CD4-positive, alpha-beta T cell (primary cell): ENCODE results near the gene SMAD6. TPM values are rescaled to one million over a fixed set of nuclear protein-coding genes. Genes with fewer than 3 reads are reported as not detected.
"Not testable (repeated sequence)": the region's sequence is repeated elsewhere in the genome, so short reads cannot be mapped to it uniquely, and the experiment has no call there.

Experiments used
- ATAC-seq: fragments of 200-7000 bp; cut with Tn5 transposase; one replicate; pipeline ENCODE4 v1.10.0; 2022; ENCODE audit warnings: mild to moderate bottlenecking; ENCODE audit not compliant: poor library complexity
- CTCF ChIA-PET: fragments of 350-600 bp; sonication (Branson Sonifier 250); formaldehyde crosslinking; loops from one replicate; lab custom pipeline; 2021; ENCODE audit warnings: antibody characterized with exemption, inconsistent platforms; lab: Charles Lee
- POLR2A ChIA-PET: fragments of 350-600 bp; sonication (Branson Sonifier 250); formaldehyde crosslinking; loops from one replicate; lab custom pipeline; 2021; ENCODE audit warnings: antibody characterized with exemption, inconsistent platforms; lab: Charles Lee
- DNase-seq, 14 experiments: peaks; one replicate each; pipeline ENCODE4 v3.0.0-alpha.2; 2013 to 2020; ENCODE audit warnings: mixed read lengths in 2 of 14
- H3K27ac ChIP-seq, 2 donors: one replicate each; pipeline versions ENCODE4 v1.5.1 to v1.7.0; 2013; ENCODE audit warnings: low read length in 2 of 2, low read depth in 1 of 2, mild to moderate bottlenecking in 1 of 2
- H3K27me3 ChIP-seq, 2 experiments: 1 replicate in 1 of 2; 2 replicates in 1 of 2; pipeline versions ENCODE4 v1.6.1 to v1.7.0; 2013; ENCODE audit warnings: low read length in 2 of 2, control low read depth in 1 of 2, mild to moderate bottlenecking in 1 of 2, moderate library complexity in 1 of 2; ENCODE audit not compliant: insufficient read depth in 2 of 2, control insufficient read depth in 1 of 2
- H3K36me3 ChIP-seq: one replicate; pipeline ENCODE4 v1.6.1; 2013; ENCODE audit warnings: low read length, control low read depth; ENCODE audit not compliant: insufficient read depth
- H3K4me1 ChIP-seq: one replicate; pipeline ENCODE4 v1.6.1; 2013; ENCODE audit warnings: low read length, control low read depth; ENCODE audit not compliant: insufficient read depth
- H3K4me3 ChIP-seq: one replicate; pipeline ENCODE4 v1.5.1; 2013; ENCODE audit warnings: mild to moderate bottlenecking, low read length, moderate library complexity
- H3K9me3 ChIP-seq, 2 experiments: 1 replicate in 1 of 2; 2 replicates in 1 of 2; pipeline versions ENCODE4 v1.6.1 to v1.7.0; 2013; ENCODE audit warnings: low read length in 2 of 2, mild to moderate bottlenecking in 2 of 2, control low read depth in 1 of 2, moderate library complexity in 1 of 2; ENCODE audit not compliant: control insufficient read depth in 1 of 2, insufficient read depth in 1 of 2
- H3K27ac Mint-ChIP-seq: one replicate; pipeline ENCODE4 v1.8.0; 2020; ENCODE audit warnings: mixed read lengths
- H3K27me3 Mint-ChIP-seq: one replicate; pipeline ENCODE4 v1.8.0; 2021; ENCODE audit warnings: mixed read lengths
- H3K36me3 Mint-ChIP-seq: one replicate; pipeline ENCODE4 v1.8.0; 2021; ENCODE audit warnings: low read depth, mixed read lengths
- H3K4me1 Mint-ChIP-seq: one replicate; pipeline ENCODE4 v1.8.0; 2021; ENCODE audit warnings: low read depth, mixed read lengths
- H3K4me3 Mint-ChIP-seq: one replicate; pipeline ENCODE4 v1.8.0; 2020; ENCODE audit warnings: mild to moderate bottlenecking, mixed read lengths
- H3K9me3 Mint-ChIP-seq: one replicate; pipeline ENCODE4 v1.8.0; 2020; ENCODE audit warnings: mixed read lengths
- intact Hi-C, 2 experiments: fragments of 100-400 bp; cut with DNase I in 1 of 2; cut with micrococcal nuclease in 1 of 2; formaldehyde crosslinking; loops; one replicate each; pipeline versions ENCODE4 v1.15.1 to v1.9.0; 2023 to 2025; cut with DNase I, micrococcal nuclease
- total RNA-seq, 174 experiments: library from RNA in 2 of 174; stranded (reverse) in 2 of 174; gene quantifications; one replicate each; pipeline ENCODE4 v1.2.3 and lab custom pipeline; 2021 to 2026
- TF ChIP-seq, protein P1 (sequence below): fragments of 200-600 bp; IDR thresholded peaks from one replicate; pipeline ENCODE4 v1.8.0; 2022; ENCODE audit warnings: antibody characterized with exemption, mild to moderate bottlenecking

Gene SMAD6
- total RNA-seq, 2 experiments from 2014 or later: 0.59 to 0.69 TPM

DNA sequence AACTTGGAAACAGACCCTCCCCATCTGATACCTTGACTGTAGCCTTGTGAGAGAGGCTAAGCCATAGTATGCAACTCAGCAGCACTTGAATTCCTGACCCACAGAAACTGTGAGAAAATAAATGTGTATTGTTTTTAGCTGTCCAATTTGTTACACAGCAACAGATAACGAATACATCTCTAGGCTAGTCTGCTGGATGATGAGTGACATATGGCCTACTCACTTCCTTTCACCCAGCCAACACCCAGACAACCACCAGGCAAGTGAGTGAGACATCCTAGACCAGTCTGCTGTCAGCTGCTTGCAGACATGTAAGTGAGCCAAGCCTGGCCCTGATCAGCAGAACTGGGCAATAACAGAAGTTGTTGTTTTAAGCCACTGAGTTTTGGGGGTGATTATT lies 19.2 kb upstream of the SMAD6 start:
- Histone ChIP-seq H3K9me3 (peaks cover 0 to 5% of the 10 kb centered on the region in 2 experiments), H3K27ac (no peak overlapping the region), H3K27me3 (no peaks in the 10 kb centered on the region), H3K4me3 (no peak overlapping the region), H3K36me3 (no peaks in the 10 kb centered on the region), H3K4me1 (no peaks in the 10 kb centered on the region)
- no peaks in the 10 kb centered on the region for H3K36me3 Mint-ChIP-seq
- intact Hi-C loops: no loop called here
- ChIA-PET POLR2A (no interaction called here), CTCF (no interaction called here)
- H3K9me3 Mint-ChIP-seq: peaks cover 7% of the 10 kb centered on the region
- no peak overlapping the region for H3K27ac Mint-ChIP-seq
- no peaks in the 10 kb centered on the region for H3K4me1 Mint-ChIP-seq
- no peaks in the 10 kb centered on the region for H3K27me3 Mint-ChIP-seq
- H3K4me3 Mint-ChIP-seq: no peak overlapping the region
- TF ChIP-seq, protein P1, sequence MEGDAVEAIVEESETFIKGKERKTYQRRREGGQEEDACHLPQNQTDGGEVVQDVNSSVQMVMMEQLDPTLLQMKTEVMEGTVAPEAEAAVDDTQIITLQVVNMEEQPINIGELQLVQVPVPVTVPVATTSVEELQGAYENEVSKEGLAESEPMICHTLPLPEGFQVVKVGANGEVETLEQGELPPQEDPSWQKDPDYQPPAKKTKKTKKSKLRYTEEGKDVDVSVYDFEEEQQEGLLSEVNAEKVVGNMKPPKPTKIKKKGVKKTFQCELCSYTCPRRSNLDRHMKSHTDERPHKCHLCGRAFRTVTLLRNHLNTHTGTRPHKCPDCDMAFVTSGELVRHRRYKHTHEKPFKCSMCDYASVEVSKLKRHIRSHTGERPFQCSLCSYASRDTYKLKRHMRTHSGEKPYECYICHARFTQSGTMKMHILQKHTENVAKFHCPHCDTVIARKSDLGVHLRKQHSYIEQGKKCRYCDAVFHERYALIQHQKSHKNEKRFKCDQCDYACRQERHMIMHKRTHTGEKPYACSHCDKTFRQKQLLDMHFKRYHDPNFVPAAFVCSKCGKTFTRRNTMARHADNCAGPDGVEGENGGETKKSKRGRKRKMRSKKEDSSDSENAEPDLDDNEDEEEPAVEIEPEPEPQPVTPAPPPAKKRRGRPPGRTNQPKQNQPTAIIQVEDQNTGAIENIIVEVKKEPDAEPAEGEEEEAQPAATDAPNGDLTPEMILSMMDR: no peak
- no peak for DNase-seq
- no peak for ATAC-seq

DNA sequence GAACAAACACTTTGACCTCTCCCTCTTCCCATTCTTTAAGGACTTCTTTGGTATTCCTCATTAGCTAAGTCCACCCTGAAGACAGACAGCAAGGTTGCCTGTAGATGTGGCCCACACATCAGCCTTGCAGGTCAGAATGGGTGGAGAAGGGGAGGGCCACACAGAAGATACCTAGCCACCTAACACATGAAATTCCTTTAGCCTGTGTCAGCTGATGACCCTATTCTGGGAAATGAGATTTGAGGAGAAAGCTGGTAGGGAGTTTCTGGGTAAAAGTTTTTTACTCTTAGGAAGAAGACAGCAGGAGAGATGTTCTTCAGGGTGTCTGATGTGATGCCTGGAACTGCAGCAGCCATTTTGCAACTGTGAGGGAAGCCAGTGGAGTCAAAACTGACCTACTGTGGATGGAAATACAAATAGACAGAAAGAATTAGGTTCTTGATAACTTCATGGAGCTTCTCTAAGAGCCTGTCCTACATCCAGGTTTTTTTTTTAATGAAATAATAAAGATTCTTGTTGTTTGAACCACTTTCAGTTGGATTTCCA lies 17.8 kb upstream of the SMAD6 start:
- CTCF ChIA-PET: no interaction called here
- H3K27ac Mint-ChIP-seq: no peak overlapping the region
- no peak overlapping the region for H3K4me3 Mint-ChIP-seq
- ATAC-seq (no peak), DNase-seq (no peak)
- no peaks in the 10 kb centered on the region for H3K27me3 ChIP-seq
- peaks cover 0 to 5% of the 10 kb centered on the region in 2 experiments for H3K9me3 ChIP-seq
- no peaks in the 10 kb centered on the region for H3K36me3 Mint-ChIP-seq
- peaks cover 7% of the 10 kb centered on the region for H3K9me3 Mint-ChIP-seq
- no peak overlapping the region for H3K27ac ChIP-seq
- no peaks in the 10 kb centered on the region for H3K27me3 Mint-ChIP-seq
- no peaks in the 10 kb centered on the region for H3K4me1 Mint-ChIP-seq
- H3K4me3 ChIP-seq: no peak overlapping the region
- intact Hi-C loops: no loop called here
- POLR2A ChIA-PET: no interaction called here
- H3K4me1 ChIP-seq: no peaks in the 10 kb centered on the region
- H3K36me3 ChIP-seq: no peaks in the 10 kb centered on the region
- TF ChIP-seq, protein P1: no peak

DNA sequence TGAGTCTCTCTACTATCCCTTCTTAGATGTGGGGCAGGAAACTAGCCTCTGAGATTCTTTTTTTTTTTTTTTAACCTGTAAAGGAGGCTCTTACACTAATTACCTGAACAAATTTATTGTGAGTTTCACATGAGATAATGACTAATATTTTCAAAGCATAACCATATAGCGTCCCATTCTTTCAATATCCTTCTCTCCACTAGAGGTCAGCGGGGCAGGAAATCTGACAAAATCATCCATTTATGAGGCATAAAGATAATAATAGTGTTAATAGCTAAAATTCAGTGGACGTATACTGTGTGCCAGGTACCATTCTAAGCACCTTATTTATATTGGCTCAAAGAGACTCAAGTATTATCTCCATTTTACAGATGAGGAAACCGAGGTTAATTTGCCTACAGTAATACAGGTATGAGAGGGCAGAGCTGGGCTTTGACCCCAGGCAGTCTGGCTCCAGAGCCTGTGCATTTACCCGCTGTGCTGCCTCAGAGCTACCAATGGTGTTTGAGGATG lies 16.3 kb upstream of the SMAD6 start:
- DNase-seq: no peak
- Histone ChIP-seq H3K4me1 (no peaks in the 10 kb centered on the region), H3K9me3 (peaks cover 0 to 5% of the 10 kb centered on the region in 2 experiments), H3K27ac (no peak overlapping the region), H3K27me3 (no peaks in the 10 kb centered on the region), H3K4me3 (no peak overlapping the region), H3K36me3 (no peaks in the 10 kb centered on the region)
- Mint-ChIP-seq H3K27me3 (no peaks in the 10 kb centered on the region), H3K27ac (no peak overlapping the region), H3K36me3 (no peaks in the 10 kb centered on the region), H3K4me1 (no peaks in the 10 kb centered on the region), H3K4me3 (no peak overlapping the region), H3K9me3 (peaks cover 7% of the 10 kb centered on the region)
- intact Hi-C loops: no loop called here
- POLR2A ChIA-PET: no interaction called here
- no peak for ATAC-seq
- CTCF ChIA-PET: no interaction called here
- TF ChIP-seq, protein P1: peak; percentile 32

DNA sequence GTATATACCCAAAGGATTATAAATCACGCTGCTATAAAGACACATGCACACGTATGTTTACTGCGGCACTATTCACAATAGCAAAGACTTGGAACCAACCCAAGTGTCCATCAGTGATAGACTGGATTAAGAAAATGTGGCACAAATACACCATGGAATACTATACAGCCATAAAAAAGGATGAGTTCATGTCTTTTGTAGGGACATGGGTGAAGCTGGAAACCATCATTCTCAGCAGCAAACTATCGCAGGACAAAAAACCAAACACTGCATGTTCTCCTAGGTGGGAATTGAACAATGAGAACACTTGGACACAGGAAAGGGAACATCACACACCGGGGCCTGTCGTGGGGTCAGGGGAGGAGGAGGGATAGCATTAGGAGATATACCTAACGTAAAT lies 11.1 kb upstream of the SMAD6 start:
- peaks cover 13% of the 10 kb centered on the region for H3K4me1 ChIP-seq
- H3K27ac ChIP-seq, H3K4me3 ChIP-seq, H3K27me3 Mint-ChIP-seq, H3K9me3 ChIP-seq, H3K27me3 ChIP-seq, H3K36me3 ChIP-seq, H3K4me3 Mint-ChIP-seq, H3K36me3 Mint-ChIP-seq, H3K9me3 Mint-ChIP-seq, POLR2A ChIA-PET, ATAC-seq, CTCF ChIA-PET, DNase-seq: not testable (repeated sequence)
- intact Hi-C loops: loop anchor here in 1 of 2 experiments (1.0 kb wide), 1 partner anchor 28 kb away; no protein-coding TSS in a partner anchor
- Mint-ChIP-seq H3K4me1 (peaks cover 35% of the 10 kb centered on the region), H3K27ac (peak overlapping the region; percentile 92)
